Measurements from ENCODE around the gene NINL.
"Not testable (repeated sequence)": the region's sequence is repeated elsewhere in the genome, so short reads cannot be mapped to it uniquely, and the experiment has no call there.

Gene NINL

DNA sequence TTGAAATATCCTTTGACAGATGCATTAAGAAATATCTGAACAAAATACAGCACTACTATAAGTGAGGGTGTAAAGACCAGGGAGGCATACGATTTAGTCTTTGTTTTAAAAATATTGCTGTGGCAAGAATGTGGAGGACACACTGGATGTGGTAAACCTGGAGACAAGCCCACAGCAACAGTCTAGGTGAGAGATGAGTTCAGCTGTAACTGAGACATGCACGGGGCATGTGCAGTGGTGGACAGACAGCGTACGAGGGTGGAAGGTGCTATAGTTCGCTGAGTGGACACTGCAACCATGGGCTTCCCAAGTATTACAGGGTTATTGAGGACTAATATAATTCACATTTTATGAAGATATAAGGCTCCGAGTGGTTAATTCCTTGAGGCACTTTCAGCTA is 36.7 kb upstream of the NINL start:
- Histone ChIP-seq H3K9me3 (ENCODE audit: control insufficient read depth, insufficient read depth, low read depth, low read length) (no peaks in the 10 kb centered on the region), H3K27ac (ENCODE audit: low read depth, low read length) (no peak overlapping the region), H3K9ac (ENCODE audit: low read length) (no peak overlapping the region)

DNA sequence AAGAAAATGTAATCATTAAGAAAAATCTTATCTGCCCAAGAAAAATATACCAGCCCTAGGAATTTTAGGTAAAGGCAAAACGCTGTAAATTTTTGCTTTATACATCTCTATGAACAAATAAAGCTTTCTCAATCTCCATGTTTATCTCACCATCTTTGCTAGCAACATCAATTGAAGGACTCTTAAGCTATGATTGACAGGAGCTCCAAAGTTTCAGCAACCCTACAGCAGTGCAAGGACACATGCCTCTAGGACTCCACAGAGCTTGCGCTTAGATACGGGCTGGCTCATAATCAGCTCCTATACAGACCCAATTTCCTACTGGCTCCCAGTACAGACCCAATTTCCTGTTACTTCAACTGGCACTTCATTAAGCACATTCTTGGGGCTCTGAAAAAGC is 34.2 kb upstream of the NINL start:
- peaks cover 15% of the 10 kb centered on the region for H3K4me1 ChIP-seq (ENCODE audit: control insufficient read depth, insufficient read depth, low read length)
- H3K9me3 ChIP-seq (ENCODE audit: control insufficient read depth, insufficient read depth, low read depth, low read length) = no peaks in the 10 kb centered on the region
- peaks cover 5% of the 10 kb centered on the region for H3K36me3 ChIP-seq (ENCODE audit: control insufficient read depth, insufficient read depth, low read length)
- H3K27me3 ChIP-seq (ENCODE audit: control insufficient read depth, insufficient read depth, low read length) = peaks cover 12% of the 10 kb centered on the region; the same call in 1 of the 2 replicates
- H3K4me3 ChIP-seq (ENCODE audit: low read depth, low read length) = no peak overlapping the region
- H3K27ac ChIP-seq (ENCODE audit: low read depth, low read length) = no peak overlapping the region
- H3K9ac ChIP-seq (ENCODE audit: low read length) = no peak overlapping the region

More for the DNA sequence above, 36.7 kb upstream of the NINL start:
- Histone ChIP-seq H3K36me3 (ENCODE audit: control insufficient read depth, insufficient read depth, low read length) (no peaks in the 10 kb centered on the region), H3K4me3 (ENCODE audit: low read depth, low read length) (peak overlapping the region; percentile 77; the same call in 1 of the 2 replicates), H3K4me1 (ENCODE audit: control insufficient read depth, insufficient read depth, low read length) (peaks cover 29% of the 10 kb centered on the region), H3K27me3 (ENCODE audit: control insufficient read depth, insufficient read depth, low read length) (peaks cover 12% of the 10 kb centered on the region; the same call in 1 of the 2 replicates)

DNA sequence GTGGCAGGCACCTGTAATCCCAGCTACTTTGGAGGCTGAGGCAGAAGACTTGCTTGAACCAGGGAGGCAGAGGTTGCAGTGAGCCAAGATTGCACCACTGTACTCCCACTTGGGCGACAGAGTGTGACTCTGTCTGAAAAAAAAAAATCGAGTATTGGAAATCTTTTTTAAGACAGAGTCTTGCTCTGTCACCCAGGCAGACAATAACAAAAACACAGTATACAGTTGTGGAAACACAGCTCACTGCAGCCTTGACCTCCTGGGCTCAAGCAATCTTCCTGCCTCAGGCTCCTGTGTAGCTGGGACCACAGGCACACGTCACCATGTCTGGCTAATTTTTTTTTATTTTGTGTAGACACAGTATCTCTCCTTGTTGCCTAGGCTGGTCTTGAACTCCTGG is 23.4 kb upstream of the NINL start:
- 0 out of 2 replicates have a peak, but pooled peaks cover 3% of the 10 kb centered on the region for H3K36me3 ChIP-seq (ENCODE audit: control insufficient read depth, insufficient read depth, low read length)
- H3K27me3 ChIP-seq (ENCODE audit: control insufficient read depth, insufficient read depth, low read length) = no peaks in the 10 kb centered on the region
- H3K4me3 ChIP-seq (ENCODE audit: low read depth, low read length) = no peak overlapping the region
- H3K9ac ChIP-seq (ENCODE audit: low read length) = no peak overlapping the region
- H3K4me1 ChIP-seq (ENCODE audit: control insufficient read depth, insufficient read depth, low read length) = no peaks in the 10 kb centered on the region
- H3K9me3 ChIP-seq (ENCODE audit: control insufficient read depth, insufficient read depth, low read depth, low read length) = no peaks in the 10 kb centered on the region
- no peak overlapping the region for H3K27ac ChIP-seq (ENCODE audit: low read depth, low read length)

DNA sequence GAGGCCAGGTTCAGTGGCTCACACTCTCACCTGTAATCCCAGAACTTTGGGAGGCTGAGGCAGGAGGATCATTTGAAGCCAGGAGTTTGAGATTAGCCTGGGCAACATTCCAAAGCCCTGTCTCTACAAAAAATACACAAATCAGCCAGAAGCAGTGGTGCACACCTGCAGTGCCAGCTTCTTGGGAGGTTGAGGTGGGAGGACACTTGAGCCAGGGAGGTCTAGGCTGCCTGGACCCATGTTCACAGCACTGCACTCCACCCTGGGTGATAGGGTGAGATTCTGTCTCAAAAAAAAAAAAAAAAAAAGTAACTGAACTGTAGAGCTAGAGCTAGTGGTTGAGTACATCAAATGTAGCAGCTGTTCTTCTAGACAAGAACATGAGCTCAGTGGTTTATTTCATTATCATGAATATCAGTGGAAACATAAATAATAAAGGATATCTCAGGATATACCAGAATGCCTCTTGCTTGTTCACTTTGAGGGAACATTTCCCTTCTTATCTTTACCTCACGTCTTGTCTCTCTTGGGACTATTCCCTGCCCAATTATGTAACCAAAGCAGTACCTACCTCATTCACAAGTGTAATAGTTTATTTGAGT is 20.9 kb upstream of the NINL start:
- no peak overlapping the region for H3K4me3 ChIP-seq (ENCODE audit: low read depth, low read length)
- H3K9ac ChIP-seq (ENCODE audit: low read length) = no peak overlapping the region
- H3K36me3 ChIP-seq (ENCODE audit: control insufficient read depth, insufficient read depth, low read length) = no peaks in the 10 kb centered on the region
- no peak overlapping the region for H3K27ac ChIP-seq (ENCODE audit: low read depth, low read length)
- H3K9me3 ChIP-seq (ENCODE audit: control insufficient read depth, insufficient read depth, low read depth, low read length) = no peaks in the 10 kb centered on the region
- no peaks in the 10 kb centered on the region for H3K4me1 ChIP-seq (ENCODE audit: control insufficient read depth, insufficient read depth, low read length)
- H3K27me3 ChIP-seq (ENCODE audit: control insufficient read depth, insufficient read depth, low read length) = no peaks in the 10 kb centered on the region

DNA sequence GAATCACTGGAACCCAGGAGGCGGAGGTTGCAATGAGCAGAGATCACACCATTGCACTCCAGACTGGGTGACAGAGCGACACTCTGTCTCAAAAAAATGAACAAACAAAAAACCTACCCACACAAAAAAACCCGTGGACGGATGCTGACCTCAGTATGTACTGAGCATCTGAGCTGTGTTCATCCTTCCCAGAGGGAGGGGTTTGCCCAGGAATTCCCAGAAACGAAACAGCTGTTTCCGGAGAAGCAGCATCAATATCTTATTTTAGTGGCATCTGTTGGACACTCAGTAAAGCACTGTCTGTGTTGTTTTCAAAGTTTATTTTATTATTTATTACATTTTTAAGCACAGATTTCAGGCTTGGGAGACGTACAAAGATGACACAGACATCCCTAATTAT is 19.8 kb upstream of the NINL start:
- Histone ChIP-seq H3K4me1 (ENCODE audit: control insufficient read depth, insufficient read depth, low read length) (no peaks in the 10 kb centered on the region), H3K27me3 (ENCODE audit: control insufficient read depth, insufficient read depth, low read length) (no peaks in the 10 kb centered on the region), H3K9me3 (ENCODE audit: control insufficient read depth, insufficient read depth, low read depth, low read length) (no peaks in the 10 kb centered on the region), H3K36me3 (ENCODE audit: control insufficient read depth, insufficient read depth, low read length) (no peaks in the 10 kb centered on the region), H3K4me3 (ENCODE audit: low read depth, low read length) (no peak overlapping the region), H3K27ac (ENCODE audit: low read depth, low read length) (no peak overlapping the region), H3K9ac (ENCODE audit: low read length) (no peak overlapping the region)

DNA sequence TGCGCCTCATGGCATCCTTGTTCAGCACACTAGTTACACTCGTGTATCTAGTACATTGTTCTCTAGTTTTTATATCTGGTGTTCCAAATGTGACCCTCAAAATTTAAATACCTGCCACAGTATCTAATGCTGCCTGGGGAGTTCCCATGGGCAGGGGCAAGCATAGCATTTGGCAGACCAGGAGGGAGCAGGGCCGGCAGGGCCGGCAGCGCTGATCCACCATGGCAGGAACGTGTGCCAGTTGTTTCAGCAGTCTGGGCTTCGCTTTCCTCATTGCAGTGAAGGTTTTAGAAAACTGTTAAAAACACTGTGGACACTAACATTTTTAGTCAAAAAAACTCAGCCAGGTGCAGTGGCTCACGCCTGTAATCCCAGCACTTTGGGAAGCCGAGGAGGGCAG is 19.3 kb upstream of the NINL start:
- H3K27me3 ChIP-seq (ENCODE audit: control insufficient read depth, insufficient read depth, low read length) = no peaks in the 10 kb centered on the region
- H3K4me3 ChIP-seq (ENCODE audit: low read depth, low read length) = no peak overlapping the region
- H3K9me3 ChIP-seq (ENCODE audit: control insufficient read depth, insufficient read depth, low read depth, low read length) = no peaks in the 10 kb centered on the region
- no peaks in the 10 kb centered on the region for H3K36me3 ChIP-seq (ENCODE audit: control insufficient read depth, insufficient read depth, low read length)
- H3K9ac ChIP-seq (ENCODE audit: low read length) = no peak overlapping the region
- H3K4me1 ChIP-seq (ENCODE audit: control insufficient read depth, insufficient read depth, low read length) = no peaks in the 10 kb centered on the region
- H3K27ac ChIP-seq (ENCODE audit: low read depth, low read length) = no peak overlapping the region

DNA sequence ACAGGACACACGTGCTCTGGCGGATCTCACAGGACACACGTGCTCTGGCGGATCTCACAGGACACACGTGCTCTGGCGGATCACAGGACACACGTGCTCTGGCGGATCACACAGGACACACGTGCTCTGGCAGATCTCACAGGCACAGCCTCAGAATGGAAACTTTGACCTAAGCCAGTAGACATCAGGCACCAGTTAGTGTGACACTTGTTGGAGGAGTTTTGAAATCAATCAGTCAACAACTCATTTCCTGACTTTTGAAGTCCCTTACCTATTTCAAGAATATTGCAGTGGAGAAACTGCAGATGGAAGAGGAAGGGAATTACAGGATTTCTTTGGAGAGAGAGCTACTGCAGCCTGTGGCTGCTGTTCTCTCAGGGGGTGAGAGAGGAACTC is 17.6 kb upstream of the NINL start:
- H3K27me3 ChIP-seq (ENCODE audit: control insufficient read depth, insufficient read depth, low read length); H3K36me3 ChIP-seq (ENCODE audit: control insufficient read depth, insufficient read depth, low read length); H3K9me3 ChIP-seq (ENCODE audit: control insufficient read depth, insufficient read depth, low read depth, low read length); H3K9ac ChIP-seq (ENCODE audit: low read length); H3K27ac ChIP-seq (ENCODE audit: low read depth, low read length); H3K4me3 ChIP-seq (ENCODE audit: low read depth, low read length); H3K4me1 ChIP-seq (ENCODE audit: control insufficient read depth, insufficient read depth, low read length): not testable (repeated sequence)

DNA sequence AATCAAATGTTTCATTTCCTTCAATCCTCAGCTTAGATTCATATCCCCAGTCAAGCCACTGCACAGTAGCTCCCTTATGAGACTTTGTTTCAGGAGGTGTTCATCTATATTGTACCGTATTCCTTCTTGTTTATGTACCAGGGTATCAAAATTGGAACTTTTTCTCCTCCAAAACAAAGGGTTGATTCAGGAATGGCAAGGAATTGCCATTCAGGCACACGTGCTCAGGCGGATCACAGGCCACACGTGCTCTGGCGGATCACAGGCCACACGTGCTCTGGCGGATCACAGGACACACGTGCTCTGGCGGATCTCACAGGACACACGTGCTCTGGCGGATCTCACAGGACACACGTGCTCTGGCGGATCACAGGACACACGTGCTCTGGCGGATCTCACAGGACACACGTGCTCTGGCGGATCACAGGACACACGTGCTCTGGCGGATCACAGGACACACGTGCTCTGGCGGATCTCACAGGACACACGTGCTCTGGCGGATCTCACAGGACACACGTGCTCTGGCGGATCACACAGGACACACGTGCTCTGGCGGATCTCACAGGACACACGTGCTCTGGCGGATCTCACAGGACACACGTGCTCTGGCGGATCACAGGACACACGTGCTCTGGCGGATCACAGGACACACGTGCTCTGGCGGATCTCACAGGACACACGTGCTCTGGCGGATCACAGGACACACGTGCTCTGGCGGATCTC is 17.0 kb upstream of the NINL start:
- H3K27me3 ChIP-seq (ENCODE audit: control insufficient read depth, insufficient read depth, low read length); H3K27ac ChIP-seq (ENCODE audit: low read depth, low read length); H3K4me3 ChIP-seq (ENCODE audit: low read depth, low read length); H3K9ac ChIP-seq (ENCODE audit: low read length); H3K4me1 ChIP-seq (ENCODE audit: control insufficient read depth, insufficient read depth, low read length); H3K36me3 ChIP-seq (ENCODE audit: control insufficient read depth, insufficient read depth, low read length); H3K9me3 ChIP-seq (ENCODE audit: control insufficient read depth, insufficient read depth, low read depth, low read length): not testable (repeated sequence)

DNA sequence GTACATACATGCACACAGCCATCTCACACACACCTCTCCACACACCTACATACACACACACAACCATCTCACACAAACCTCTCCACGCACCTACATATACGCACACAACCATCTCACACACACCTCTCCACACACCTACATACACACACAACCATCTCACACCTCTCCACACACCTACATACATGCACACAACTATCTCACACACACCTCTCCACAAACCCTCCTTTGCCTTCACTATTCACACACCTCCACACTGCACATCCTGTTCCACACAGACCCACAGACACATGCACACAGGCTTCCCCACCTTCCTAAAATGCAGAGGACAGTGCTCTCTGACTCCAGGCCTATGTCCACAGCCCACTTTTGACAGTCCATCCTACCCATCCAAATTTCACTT is 16.3 kb upstream of the NINL start:
- Histone ChIP-seq H3K27ac (ENCODE audit: low read depth, low read length) (no peak overlapping the region), H3K4me3 (ENCODE audit: low read depth, low read length) (no peak overlapping the region), H3K4me1 (ENCODE audit: control insufficient read depth, insufficient read depth, low read length) (no peaks in the 10 kb centered on the region), H3K27me3 (ENCODE audit: control insufficient read depth, insufficient read depth, low read length) (no peaks in the 10 kb centered on the region), H3K9ac (ENCODE audit: low read length) (no peak overlapping the region), H3K9me3 (ENCODE audit: control insufficient read depth, insufficient read depth, low read depth, low read length) (no peaks in the 10 kb centered on the region), H3K36me3 (ENCODE audit: control insufficient read depth, insufficient read depth, low read length) (no peaks in the 10 kb centered on the region)

DNA sequence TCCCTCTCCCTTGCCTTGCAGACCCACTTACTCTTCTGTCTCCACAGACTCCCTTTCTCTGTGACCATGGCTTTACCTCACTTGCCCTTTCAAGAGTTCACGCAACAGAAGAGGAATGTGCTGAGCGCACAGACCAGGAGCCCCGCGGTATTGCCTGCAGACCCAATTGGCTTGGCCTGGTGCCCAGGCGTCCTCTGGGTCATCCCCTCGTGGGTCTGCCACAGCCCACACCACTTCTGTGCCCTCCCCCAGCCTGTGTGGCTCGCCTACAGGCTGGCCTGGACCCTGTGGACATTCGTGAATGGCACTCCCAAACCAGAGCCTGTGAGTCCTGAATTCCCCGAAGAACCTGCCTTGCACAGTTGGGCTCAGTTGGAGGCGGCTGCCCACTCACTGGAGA is 15.3 kb upstream of the NINL start:
- Histone ChIP-seq H3K4me3 (ENCODE audit: low read depth, low read length) (no peak overlapping the region), H3K9ac (ENCODE audit: low read length) (no peak overlapping the region), H3K4me1 (ENCODE audit: control insufficient read depth, insufficient read depth, low read length) (no peaks in the 10 kb centered on the region), H3K27me3 (ENCODE audit: control insufficient read depth, insufficient read depth, low read length) (no peaks in the 10 kb centered on the region), H3K27ac (ENCODE audit: low read depth, low read length) (no peak overlapping the region), H3K36me3 (ENCODE audit: control insufficient read depth, insufficient read depth, low read length) (no peaks in the 10 kb centered on the region), H3K9me3 (ENCODE audit: control insufficient read depth, insufficient read depth, low read depth, low read length) (no peaks in the 10 kb centered on the region)

DNA sequence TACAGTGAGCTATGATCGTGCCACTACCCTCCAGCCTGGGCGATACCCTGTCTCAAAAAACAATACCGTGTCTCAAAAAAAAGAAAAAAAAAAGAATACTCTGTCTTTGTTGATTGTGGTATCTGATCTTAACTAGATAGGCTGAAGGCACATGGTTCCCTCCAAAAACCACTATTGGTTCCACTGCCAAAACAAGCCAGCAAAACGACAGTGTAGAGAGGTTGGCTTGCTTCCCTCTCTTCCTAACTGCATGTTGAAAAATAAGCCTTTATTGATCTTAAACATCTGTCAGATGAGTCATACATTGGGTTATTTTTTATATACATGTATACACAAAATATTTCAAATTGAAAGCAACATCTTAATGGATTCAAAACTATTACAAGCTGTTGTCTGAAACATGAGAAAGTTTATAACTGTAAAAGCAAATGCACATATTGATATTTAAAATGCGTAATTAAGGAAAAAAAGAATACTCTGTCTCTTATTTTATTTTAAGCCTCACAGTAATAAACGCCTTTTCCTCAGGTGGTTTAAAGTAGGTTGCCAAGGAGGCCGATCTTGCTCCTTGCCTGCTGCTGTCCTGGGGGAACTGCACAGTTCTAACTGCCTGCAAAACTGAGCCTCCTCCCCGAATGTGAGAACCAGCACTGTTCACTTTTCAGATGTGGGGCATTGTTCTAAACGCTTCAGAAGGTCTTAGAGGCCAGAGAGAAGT is 7.0 kb upstream of the NINL start:
- H3K4me3 ChIP-seq (ENCODE audit: low read depth, low read length) = no peak overlapping the region
- H3K36me3 ChIP-seq (ENCODE audit: control insufficient read depth, insufficient read depth, low read length) = no peaks in the 10 kb centered on the region
- no peaks in the 10 kb centered on the region for H3K9me3 ChIP-seq (ENCODE audit: control insufficient read depth, insufficient read depth, low read depth, low read length)
- no peak overlapping the region for H3K27ac ChIP-seq (ENCODE audit: low read depth, low read length)
- no peaks in the 10 kb centered on the region for H3K27me3 ChIP-seq (ENCODE audit: control insufficient read depth, insufficient read depth, low read length)
- no peak overlapping the region for H3K9ac ChIP-seq (ENCODE audit: low read length)
- no peaks in the 10 kb centered on the region; the same call in 1 of the 2 replicates for H3K4me1 ChIP-seq (ENCODE audit: control insufficient read depth, insufficient read depth, low read length)
